HG02840 (cell line): ENCODE results near the gene ZNF805.
"Not testable (repeated sequence)": the region's sequence is repeated elsewhere in the genome, so short reads cannot be mapped to it uniquely, and the experiment has no call there.

ENCODE experiments used
- ATAC-seq: cut with Tn5 transposase; IDR thresholded peaks from one replicate; pipeline ENCODE4 v1.9.1; 2021; ENCODE audit warnings: mild to moderate bottlenecking, moderate library complexity, moderate number of reproducible peaks; ENCODE audit not compliant: unreplicated experiment, low FRiP score

The ZNF805 gene

GRCh38 chr19:57263244-57263741, 22.9 kb downstream of the ZNF805 start:
- no peak for ATAC-seq

- no peak for ATAC-seq
Measured at GRCh38 chr19:57267291-57267690, 26.9 kb downstream of the ZNF805 start.

- no peak for ATAC-seq
Measured at GRCh38 chr19:57269515-57270250, 29.3 kb downstream of the ZNF805 start.

GRCh38 chr19:57271280-57271679, 30.8 kb downstream of the ZNF805 start:
- ATAC-seq = no peak

- ATAC-seq = no peak
Measured at GRCh38 chr19:57273014-57273413, 32.6 kb downstream of the ZNF805 start.

DNA sequence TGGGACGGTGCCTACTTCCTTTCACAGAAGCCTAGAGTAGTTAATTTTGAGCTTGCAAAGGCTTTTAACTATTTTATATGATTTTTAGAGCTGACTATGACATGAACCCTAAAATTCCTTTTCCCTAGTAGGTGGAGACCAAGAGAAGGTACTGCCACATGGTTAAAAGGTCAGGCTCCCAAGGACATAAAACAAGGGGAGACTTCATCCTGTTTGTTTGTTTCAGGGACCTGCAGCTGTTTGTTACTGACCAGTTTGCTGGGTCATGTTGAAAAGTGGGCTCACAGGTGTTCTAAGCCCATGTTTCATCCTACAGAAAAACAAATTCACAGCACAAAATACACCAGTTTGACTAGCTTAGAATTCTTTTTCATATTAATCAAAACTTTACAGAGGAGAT, 36.0 kb downstream of the ZNF805 start:
- no peak for ATAC-seq

DNA sequence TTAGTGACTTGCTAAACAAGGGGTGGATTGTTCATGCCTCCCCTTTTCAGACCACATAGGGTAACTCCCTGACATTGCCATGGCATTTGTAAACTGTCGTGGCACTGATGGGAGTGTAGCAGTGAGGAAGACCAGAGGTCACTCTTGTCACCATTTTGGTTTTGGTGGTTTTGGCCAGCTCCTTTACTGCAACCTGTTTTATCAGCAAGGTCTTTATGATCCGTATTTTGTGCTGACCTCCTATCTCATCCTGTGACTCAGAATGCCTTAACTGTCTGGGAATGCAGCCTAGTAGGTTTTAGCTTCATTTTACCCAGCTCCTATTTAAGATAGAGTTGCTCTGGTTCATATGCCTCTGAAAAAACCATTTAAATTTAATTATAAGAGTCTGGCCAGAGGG, 38.0 kb downstream of the ZNF805 start:
- ATAC-seq = not testable (repeated sequence)

- peak; percentile 57 for ATAC-seq
Measured at GRCh38 chr19:57279418-57280164, 39.2 kb downstream of the ZNF805 start.

- peak; percentile 66 for ATAC-seq
Measured at GRCh38 chr19:57280165-57280961, 39.9 kb downstream of the ZNF805 start, which contains the start of gene ZNF460. TSS of gene ZNF460 (plus strand) at chr19:57280485. CDS start at chr19:57280807, 322 bp downstream.

DNA sequence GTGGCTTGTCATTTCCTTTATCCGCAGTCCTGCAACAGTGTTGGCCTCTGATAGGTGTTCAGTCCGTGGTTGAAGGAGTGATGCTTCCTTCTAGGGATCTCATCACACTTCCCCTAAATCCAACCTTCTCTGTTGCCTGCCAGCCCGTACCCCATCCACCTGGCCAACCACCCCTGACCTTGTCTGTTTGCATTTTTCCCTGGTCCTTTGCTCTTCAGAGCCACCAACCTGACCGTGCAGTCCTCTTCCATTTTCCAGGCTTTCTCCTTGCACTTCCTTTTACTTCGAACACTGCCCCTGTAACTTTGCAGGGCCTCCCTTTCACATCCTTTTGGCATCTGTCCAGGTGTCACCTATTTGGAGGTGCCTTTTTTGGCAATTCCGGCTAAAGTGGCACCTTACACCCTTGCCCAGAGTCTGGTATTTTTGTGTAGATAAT, 40.5 kb downstream of the ZNF805 start:
- ATAC-seq = no peak

- no peak for ATAC-seq
Measured at GRCh38 chr19:57282011-57282643, 41.7 kb downstream of the ZNF805 start.

GRCh38 chr19:57288373-57288772, 47.9 kb downstream of the ZNF805 start:
- ATAC-seq = no peak

GRCh38 chr19:57290970-57291369, 50.5 kb downstream of the ZNF805 start:
- no peak for ATAC-seq

GRCh38 chr19:57292547-57292946, 52.1 kb downstream of the ZNF805 start:
- ATAC-seq = no peak

DNA sequence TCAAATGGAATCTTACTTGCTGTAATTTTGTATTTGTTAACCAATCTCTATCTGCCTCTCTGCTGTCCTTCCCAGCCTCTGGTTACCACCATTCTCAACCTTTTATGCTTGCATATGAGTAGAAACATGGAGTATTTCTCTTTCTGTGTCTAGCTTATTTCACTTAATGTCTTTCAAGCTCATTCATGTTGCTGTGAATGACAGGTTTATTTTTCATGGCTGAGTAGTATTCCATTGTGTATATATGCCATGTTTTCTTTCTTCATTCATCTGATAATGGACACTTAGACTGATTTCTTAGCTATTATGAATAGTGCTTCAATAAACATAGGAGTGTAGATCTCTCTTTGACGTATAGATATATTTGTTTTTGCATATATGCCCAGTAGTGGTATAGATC, 53.3 kb downstream of the ZNF805 start:
- ATAC-seq = no peak

- ATAC-seq = no peak
Measured at GRCh38 chr19:57302020-57302465, 61.6 kb downstream of the ZNF805 start.

DNA sequence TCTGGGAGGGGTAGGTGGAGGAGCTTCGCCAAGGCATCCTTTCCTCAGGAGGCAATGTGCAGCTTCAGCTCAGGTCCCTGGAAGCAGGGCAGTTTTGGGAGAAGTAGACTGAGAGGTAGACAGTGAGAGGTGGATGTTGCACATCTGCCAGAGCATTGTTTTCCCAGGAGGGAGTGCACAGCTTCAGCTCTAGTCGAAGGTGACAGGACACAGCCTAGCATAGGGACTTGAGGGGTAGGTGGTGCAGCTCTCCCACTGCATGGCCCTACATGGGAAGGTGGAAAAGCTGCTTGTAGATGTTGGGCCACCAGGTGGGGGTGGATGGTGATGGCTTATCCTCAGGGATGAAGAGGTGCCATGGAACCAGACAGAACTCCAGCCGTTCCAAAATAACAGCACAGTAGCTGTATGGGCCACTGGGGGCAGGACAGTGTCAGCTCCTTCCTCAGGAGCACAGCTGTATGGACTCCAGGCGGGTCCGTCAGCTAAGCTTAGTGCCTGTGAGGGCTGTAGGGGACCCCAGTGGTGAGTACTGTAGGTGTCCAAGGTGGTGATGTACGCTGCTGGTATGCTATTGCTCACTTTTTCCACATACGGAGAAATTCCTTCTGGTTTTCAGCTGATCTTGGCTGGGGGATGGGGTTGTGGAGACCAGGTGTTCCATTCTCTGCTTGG, 62.4 kb downstream of the ZNF805 start:
- no peak for ATAC-seq
